ENCODE data around the gene PARD3B.

GRCh38 chr2:204542982-204543608, 2.2 kb upstream of the PARD3B start:
- TF ChIP-seq CTCF (conservative IDR thresholded peaks at IDR 0.05) (no peak), EZH2 (IDR thresholded peaks at IDR 0.05; ENCODE audit: low read depth) (no peak)

Data from PC-9 (cell line).